Stomach (tissue), 4 donors: ENCODE data around the gene PITX1.

Experiments
- EP300 ChIP-seq: sonication (generic); formaldehyde crosslinking; IDR thresholded peaks from one replicate; pipeline ENCODE4 v1.6.1; 2017; ENCODE audit warnings: antibody characterized with exemption
- POLR2AphosphoS5 ChIP-seq, 3 donors: sonication (generic); formaldehyde crosslinking; IDR thresholded peaks; one replicate each; pipeline ENCODE4 v1.6.1; 2016; ENCODE audit warnings: antibody characterized with exemption in 3 of 3
- TF ChIP-seq, protein P1 (sequence below), 7 experiments: fragments of 450-650 bp in 4 of 7; fragments of 200-600 bp in 3 of 7; sonication (generic) in 3 of 7; IDR thresholded peaks; one replicate each; pipeline ENCODE4 v1.5.1; 2016 to 2019; ENCODE audit warnings: antibody characterized with exemption in 7 of 7, control low read depth in 2 of 7, mild to moderate bottlenecking in 1 of 7

GRCh38 chr5:135035678-135036030 is 1.6 kb upstream of the PITX1 start:
- TF ChIP-seq POLR2AphosphoS5 (IDR thresholded peaks at IDR 0.05), result no peak
- TF ChIP-seq, protein P1, sequence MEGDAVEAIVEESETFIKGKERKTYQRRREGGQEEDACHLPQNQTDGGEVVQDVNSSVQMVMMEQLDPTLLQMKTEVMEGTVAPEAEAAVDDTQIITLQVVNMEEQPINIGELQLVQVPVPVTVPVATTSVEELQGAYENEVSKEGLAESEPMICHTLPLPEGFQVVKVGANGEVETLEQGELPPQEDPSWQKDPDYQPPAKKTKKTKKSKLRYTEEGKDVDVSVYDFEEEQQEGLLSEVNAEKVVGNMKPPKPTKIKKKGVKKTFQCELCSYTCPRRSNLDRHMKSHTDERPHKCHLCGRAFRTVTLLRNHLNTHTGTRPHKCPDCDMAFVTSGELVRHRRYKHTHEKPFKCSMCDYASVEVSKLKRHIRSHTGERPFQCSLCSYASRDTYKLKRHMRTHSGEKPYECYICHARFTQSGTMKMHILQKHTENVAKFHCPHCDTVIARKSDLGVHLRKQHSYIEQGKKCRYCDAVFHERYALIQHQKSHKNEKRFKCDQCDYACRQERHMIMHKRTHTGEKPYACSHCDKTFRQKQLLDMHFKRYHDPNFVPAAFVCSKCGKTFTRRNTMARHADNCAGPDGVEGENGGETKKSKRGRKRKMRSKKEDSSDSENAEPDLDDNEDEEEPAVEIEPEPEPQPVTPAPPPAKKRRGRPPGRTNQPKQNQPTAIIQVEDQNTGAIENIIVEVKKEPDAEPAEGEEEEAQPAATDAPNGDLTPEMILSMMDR (IDR thresholded peaks at IDR 0.05), result no peak
- TF ChIP-seq EP300, result no peak
